ENCODE data around the gene CD300E. TPM values are rescaled to one million over a fixed set of nuclear protein-coding genes. Genes with fewer than 3 reads are reported as not detected.
"Not testable (repeated sequence)": the region's sequence is repeated elsewhere in the genome, so short reads cannot be mapped to it uniquely, and the experiment has no call there.

CD300E gene
- total RNA-seq, 1 experiment from 2014 or later, result not detected

DNA sequence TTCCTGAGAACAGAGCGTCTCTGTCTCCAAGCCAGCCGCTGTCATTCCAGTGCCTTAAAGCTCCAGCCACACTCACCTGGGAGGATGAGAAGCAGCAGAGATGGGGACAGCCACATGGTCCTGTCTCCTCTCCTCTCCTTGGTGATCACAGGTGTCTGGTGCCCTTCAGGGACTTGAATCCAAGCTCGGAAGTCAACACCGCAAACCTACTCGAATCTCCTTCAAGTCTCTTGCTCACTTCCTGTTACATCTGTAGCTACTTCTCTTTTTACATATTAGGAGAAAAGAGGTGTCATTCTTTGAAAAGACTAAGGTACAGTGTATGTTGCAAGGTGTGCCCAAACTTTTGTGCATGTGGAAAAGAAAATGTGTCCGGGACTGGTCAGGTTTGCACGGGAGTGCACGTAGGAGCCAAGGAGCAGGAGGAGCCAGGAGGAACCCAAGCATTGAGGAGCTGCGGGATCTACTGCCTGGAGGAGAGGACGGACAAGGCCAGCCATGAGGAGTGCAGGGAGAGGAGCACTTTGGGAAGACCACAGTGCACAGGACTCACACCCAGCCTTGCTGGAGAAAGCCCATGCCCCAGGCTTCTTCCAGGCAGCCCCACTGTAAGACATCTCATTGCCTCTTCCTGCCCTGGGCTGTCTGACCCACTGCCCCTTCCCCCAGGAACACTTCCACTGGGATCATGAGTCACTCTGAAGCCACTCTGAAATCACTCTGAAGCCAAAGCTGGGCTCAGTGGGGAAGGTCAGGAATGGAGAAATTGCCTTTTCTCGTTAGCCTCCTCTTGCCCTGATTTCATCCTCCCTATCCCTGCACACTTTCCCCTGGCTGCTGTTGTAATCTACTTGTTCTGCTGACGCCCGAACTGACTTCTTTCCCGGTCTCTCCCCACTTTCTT is 31.2 kb downstream of the CD300E start, which contains the start of gene CD300LD:
TSS of gene CD300LD (minus strand) at position 197 of the 904 bp plus-strand sequence. CDS start at position 116, 81 bp downstream.
- H3K9me3 ChIP-seq, result no peaks in the 10 kb centered on the region
- no peaks in the 10 kb centered on the region for H3K36me3 ChIP-seq
- peak; percentile 36 for DNase-seq
- peaks cover 21% of the 10 kb centered on the region; the same call in 1 of the 2 replicates for H3K27me3 ChIP-seq
- no peak within 1 kb of the TSS for H3K4me3 ChIP-seq

DNA sequence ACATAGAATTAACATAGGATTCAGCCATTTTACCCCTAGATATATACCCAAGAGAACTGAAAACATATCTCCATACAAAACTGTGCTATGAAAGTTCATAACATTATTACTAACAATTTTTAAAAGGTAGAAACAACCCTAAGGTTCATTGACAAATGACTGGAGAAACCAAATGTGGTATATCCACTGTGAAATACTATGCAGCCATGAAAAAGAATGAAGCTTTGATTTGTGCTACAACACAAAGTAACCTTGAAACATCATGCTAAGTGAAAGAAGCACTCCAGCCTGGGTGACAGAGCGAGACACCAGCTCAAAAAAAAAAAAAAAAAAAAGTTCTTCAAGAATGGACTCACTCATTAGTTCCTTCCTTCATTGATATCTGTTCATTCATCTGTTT is 32.0 kb downstream of the CD300E start:
- H3K9me3 ChIP-seq, result no peaks in the 10 kb centered on the region
- no peaks in the 10 kb centered on the region for H3K36me3 ChIP-seq
- H3K4me3 ChIP-seq, result no peak overlapping the region
- no peak for DNase-seq
- peaks cover 27% of the 10 kb centered on the region for H3K27me3 ChIP-seq

DNA sequence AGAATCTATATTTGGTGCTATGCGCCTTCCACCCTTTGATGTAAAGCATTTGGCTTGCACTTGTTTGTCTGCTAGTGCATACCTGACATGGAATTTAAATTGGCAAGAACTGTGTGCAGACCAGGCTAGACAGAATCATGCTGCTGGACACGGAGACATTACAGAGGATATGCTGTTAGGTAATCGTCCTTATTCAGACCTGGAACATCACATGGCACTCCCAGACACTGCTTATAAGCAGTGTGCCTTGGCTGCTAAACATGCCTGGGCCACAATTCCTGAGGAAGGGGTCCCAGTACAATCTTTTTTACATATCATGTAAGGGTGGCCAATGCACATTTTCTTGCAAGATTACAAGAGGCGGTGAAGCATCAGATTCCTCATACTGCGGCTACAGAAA is 37.8 kb downstream of the CD300E start:
- Histone ChIP-seq H3K36me3 (no peaks in the 10 kb centered on the region), H3K27me3 (peaks cover 14% of the 10 kb centered on the region), H3K9me3 (peaks cover 12% of the 10 kb centered on the region), H3K4me3 (no peak overlapping the region)
- DNase-seq, result no peak

DNA sequence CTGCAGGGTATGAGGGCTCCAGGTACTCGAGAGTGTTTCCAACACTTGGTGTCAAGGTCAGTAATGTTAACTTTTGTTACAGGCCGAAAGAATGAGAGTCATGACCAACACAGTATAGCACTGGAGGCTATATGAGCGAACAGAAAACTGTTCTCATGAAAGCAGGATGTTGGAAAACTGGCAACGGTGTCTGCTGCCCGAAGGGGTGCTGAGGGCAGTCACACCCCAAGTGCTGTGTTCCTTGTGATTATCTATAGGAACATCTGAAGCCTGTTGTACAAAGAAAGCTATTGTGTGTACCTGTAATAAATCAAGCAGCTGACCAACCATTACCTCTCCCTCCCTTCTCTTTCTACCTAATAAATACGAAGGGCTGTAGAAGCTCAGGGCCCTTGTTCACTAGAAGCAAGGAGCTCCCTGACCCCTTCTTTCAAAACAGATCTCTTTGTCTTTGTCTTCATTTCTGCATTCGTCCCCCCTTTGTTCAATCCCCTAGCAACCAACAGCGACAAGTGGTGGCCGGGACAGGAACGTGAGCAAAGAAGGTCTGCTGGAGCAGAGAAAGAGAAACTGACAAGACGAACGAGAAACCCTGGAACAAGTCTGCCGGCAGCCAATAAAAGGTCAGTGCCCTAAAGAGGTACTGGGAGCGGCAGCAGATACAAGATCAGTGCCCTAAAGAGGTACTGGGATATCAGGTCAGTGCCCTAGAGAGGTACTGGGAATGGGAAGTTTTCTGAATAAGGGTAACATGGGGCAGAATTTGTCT is 39.1 kb downstream of the CD300E start:
- peaks cover 12% of the 10 kb centered on the region for H3K9me3 ChIP-seq
- no peaks in the 10 kb centered on the region for H3K36me3 ChIP-seq
- no peak overlapping the region for H3K4me3 ChIP-seq
- H3K27me3 ChIP-seq, result peaks cover 9% of the 10 kb centered on the region
- DNase-seq, result no peak

DNA sequence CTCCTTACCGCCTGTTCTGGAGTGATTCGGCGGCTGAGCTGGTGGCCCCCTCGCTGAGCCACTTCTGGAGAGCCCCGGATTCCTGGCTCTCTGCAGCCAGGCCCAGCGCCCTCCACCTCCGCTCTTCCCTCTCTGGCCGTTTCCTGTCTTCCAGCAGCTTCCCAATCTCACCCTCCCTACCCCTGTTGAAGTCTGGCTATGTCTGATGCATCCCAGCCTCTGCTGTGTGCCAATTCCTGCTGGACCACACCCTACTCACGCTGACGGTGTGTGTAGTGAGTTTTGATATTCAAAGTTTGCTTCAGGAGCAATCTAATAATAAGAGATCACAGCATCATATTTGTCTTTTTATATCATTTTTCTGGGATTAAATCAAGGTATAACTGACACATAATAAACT is 40.9 kb downstream of the CD300E start:
- Histone ChIP-seq H3K9me3 (peaks cover 12% of the 10 kb centered on the region), H3K4me3 (no peak overlapping the region), H3K27me3 (peaks cover 5% of the 10 kb centered on the region), H3K36me3 (no peaks in the 10 kb centered on the region)
- no peak for DNase-seq

DNA sequence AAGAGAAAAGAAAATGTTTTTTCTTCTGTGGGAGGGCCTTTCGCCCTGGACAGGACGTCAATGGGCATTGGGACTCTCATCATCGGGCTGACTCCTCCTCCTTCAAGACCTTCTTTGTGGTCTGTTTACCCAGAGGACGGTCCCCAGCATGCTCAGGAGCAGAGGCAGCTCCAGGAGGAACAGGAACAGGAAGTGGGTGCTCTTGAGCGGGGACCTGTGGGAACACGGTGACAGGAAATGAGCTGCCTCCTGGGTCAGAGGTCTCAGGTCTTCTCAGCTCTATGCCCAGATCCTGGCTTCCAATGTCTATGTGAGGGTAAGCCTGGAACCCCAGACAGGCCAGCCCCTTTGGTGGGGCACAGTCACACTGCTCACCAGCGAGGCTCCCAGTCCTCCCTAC is 43.6 kb downstream of the CD300E start:
- H3K36me3 ChIP-seq, result no peaks in the 10 kb centered on the region
- peaks cover 5% of the 10 kb centered on the region for H3K9me3 ChIP-seq
- no peak overlapping the region for H3K4me3 ChIP-seq
- DNase-seq, result no peak
- H3K27me3 ChIP-seq, result peaks cover 3% of the 10 kb centered on the region

DNA sequence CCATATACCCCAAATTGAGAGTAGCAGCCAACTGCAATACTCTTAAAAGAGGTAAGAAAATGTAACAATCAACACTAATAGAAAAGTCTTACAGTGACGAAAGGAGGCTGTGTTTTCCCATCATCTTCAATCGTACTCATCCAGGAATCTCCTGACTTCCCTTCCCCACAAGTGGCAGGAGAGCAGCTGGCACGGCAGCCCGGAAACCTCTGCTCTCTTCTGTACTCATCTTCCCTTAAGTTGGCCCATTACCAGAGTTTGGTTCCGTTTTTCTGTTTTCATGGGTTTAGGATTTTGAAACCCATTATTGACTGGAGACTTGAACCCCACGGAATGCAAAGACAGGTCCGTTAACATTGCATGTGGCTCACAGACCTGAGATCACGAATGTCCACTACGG is 44.6 kb downstream of the CD300E start:
- Histone ChIP-seq H3K27me3 (peaks cover 8% of the 10 kb centered on the region), H3K36me3 (no peaks in the 10 kb centered on the region), H3K4me3 (no peak overlapping the region), H3K9me3 (no peaks in the 10 kb centered on the region; the same call in 1 of the 2 replicates)
- no peak for DNase-seq

DNA sequence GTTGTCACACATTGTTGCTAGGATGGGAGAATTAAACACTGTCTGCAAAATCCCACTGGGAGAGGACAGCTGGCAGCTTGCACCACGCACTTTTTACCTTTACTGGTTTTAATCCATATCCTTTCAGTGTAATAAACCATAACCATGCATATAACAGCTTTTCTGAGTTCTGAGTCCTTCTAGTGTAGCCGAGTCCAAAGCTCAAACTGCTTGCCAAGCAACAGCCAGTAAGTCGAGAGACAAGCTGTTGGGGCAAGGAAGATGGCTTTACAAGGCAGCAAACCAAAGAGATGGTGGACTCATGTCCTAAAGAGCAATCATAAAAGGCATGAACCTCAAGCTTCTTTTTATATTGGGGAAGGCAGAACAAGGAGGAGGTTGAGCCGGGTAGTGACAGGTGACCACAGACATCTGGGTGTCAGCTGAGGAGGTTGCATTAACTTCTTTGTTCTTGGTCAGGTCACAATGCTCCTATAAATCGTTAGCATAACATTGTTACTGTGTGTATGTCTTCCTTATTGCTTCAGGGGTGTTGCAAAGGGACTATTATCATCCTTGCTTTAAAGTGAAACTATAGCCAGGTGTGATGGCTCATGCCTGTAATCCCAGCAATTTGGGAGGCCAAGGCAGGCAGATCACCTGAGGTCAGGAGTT is 48.9 kb downstream of the CD300E start:
- peaks cover 7% of the 10 kb centered on the region for H3K9me3 ChIP-seq
- DNase-seq, result no peak
- H3K4me3 ChIP-seq, result no peak overlapping the region
- peaks cover 11% of the 10 kb centered on the region for H3K27me3 ChIP-seq
- H3K36me3 ChIP-seq, result no peaks in the 10 kb centered on the region

DNA sequence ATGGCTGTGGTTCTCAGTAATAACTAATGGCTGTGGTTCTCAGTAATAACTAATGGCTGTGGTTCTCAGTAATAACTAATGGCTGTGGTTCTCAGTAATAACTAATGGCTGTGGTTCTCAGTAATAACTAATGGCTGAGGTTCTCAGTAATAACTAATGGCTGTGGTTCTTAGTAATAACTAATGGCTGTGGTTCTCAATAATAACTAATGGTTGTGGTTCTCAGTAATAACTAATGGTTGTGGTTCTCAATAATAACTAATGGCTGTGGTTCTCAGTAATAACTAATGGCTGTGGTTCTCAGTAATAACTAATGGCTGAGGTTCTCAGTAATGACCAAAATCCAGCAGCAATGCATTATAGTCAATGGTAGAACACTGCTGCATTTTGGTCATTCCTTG is 49.9 kb downstream of the CD300E start:
- peaks cover 11% of the 10 kb centered on the region for H3K27me3 ChIP-seq
- not testable (repeated sequence) for H3K36me3 ChIP-seq, H3K9me3 ChIP-seq, H3K4me3 ChIP-seq, DNase-seq

DNA sequence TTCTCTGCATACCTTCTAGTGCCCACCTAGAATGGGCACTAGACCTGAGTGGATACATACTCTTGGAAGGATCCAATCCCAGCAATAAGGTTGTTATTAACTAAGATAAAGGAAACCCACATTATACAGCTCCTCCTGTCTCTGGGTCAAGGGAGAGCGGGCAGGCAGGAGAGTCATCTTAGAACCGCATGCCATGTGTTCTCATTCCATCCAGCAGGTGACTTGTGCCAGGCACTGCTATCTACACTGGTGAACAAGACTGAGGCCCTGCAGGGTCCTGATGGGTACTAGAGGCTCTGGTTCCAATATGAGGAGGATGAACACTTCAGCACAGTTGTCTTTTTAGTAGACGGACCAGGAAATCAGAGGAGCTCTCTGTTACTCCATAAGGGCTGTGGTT is 50.4 kb downstream of the CD300E start:
- DNase-seq, result no peak
- no peaks in the 10 kb centered on the region for H3K36me3 ChIP-seq
- peaks cover 7% of the 10 kb centered on the region for H3K9me3 ChIP-seq
- no peak overlapping the region for H3K4me3 ChIP-seq
- peaks cover 11% of the 10 kb centered on the region for H3K27me3 ChIP-seq

DNA sequence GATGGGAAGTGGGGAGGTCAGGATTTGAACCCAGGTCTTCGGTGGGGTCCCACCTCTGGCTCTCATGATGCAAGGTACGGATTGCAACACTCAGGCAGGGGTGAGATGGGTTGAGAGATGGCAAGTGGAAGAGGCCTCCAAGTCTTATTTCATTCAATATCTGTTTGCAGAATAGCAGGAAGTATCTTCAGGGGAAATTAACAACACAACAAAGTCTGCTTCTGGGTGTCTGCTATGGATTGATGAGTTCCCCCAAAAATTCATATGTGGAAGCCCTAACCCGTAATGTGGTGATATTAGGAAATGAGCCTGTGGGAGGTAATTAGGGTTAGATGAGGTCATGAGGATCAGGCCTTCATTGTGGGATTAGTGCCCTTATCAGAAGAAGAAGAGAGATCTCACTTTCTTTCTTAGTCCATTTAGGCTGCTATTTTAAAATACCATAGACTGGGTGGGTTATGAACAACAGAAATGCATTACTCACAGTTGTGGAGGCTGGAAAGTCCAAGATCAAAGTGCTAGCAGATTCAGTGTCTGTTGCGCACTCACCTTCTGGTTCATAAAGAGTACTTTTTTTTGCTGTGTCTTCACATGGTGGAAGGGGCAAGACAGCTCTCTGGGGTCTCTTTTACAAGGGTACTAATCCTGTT is 51.8 kb downstream of the CD300E start:
- no peak for DNase-seq
- Histone ChIP-seq H3K9me3 (peaks cover 7% of the 10 kb centered on the region), H3K36me3 (no peaks in the 10 kb centered on the region), H3K27me3 (peaks cover 10% of the 10 kb centered on the region; the same call in 1 of the 2 replicates), H3K4me3 (no peak overlapping the region)

DNA sequence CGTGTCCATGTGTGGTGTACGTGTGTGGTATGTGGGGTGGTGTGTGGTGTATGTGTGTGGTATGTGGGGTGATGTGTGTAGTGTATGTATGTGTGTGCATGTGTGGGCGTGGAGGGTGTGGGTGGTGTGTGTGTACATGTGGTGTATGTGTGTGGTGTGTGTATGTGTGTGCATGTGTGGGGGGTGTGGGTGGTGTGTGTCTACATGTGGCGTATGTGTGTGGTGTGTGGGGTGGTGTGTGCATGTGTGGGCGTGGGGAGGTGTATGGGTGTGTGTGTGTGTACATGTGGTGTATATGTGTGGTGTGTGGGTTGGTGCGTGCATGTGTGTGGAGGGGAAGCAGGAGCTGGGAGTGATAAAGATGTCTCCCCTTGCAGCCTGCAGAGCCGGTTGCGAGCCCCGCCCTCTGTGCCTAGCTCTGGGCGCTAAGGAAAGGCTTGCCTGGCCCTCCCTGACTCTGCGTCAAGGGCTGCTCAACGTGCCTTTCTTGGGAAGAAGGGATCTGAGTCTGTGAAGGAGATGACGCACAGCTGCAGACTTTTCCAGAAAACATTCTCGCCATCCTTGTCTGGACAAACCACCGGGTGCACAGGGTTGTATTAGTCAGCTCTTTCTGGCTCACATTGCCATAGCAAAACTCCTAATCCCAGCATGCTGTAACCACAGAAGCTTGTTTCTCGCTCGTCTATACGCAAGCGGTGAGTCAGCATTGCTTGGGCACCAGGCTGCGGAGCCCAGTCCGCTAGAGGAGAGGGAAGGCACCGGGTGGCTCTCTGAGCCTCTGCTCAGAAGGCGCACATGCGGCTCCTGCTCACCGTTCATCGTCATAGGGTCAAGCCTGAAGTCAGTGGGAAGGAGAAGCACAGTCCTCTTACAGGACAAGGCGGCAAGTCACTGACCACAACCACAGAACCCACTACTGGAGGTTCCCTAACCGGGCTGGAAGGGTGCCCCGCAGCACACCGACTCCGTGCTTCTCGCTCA is 54.2 kb downstream of the CD300E start:
- peak; percentile 99 for DNase-seq
- Histone ChIP-seq H3K36me3 (no peaks in the 10 kb centered on the region), H3K4me3 (no peak overlapping the region), H3K9me3 (peaks cover 7% of the 10 kb centered on the region), H3K27me3 (peaks cover 6% of the 10 kb centered on the region; the same call in 1 of the 2 replicates)

DNA sequence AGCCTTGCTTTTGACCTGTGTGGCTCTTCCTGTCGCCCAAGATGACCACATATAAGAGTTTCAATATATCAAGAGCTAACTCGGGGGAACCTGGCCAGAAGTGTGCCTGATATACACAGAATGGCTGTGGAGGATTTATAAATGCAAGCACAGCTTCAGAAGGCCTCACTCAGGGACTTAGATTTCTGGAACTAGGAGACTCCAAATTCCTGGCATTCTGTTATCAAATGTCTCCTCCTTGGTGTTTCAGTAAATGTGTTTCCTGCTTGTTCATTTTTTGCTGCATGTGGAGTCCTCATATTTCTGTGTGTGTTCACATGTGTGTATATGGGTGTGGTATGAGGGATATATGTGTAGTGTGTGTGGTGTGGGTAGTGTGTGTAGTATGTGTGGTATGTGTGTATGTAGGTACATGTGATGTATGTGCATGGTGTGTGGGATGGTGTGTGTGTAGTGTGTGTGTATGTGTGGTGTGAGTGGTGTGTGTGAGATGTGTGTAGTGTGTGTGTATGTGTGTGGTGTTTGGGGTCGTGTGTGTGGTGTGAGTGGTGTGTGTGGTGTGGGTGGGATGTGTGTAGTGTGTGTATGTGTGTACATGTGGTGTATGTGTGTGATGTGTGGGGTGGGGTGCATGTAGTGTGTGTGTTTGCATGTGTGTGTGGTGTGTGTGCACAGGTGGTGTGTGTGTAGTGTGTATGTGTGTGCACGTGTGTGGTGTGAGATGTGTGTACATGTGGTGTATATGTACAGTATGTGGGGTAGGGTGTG is 55.2 kb downstream of the CD300E start:
- DNase-seq, result no peak
- H3K4me3 ChIP-seq, result no peak overlapping the region
- peaks cover 7% of the 10 kb centered on the region for H3K9me3 ChIP-seq
- H3K27me3 ChIP-seq, result no peaks in the 10 kb centered on the region
- no peaks in the 10 kb centered on the region for H3K36me3 ChIP-seq

DNA sequence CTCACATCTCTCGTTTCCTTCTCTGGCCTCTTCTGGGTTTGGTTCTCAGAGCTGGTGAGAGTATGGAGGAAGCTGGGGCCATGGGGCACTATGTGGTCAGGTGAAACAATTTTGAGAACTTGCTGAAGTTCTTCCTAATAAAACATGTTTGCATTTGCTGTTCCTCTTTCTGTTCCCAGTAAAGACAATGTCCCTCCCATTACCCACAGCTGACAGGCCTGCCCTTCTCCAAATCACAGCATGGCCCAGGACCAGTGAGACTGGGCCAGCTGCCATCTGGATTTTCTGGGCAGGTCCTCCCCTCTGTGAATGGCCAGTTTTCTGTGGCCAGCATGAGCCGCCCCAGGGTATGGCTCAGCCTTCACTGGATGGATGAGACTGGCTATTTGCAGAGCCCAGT is 56.1 kb downstream of the CD300E start, which contains the start of gene CD300H:
TSS of gene CD300H (minus strand) at position 113 of the 400 bp plus-strand sequence.
- DNase-seq, result peak; percentile 64
- Histone ChIP-seq H3K4me3 (no peak within 1 kb of the TSS), H3K36me3 (no peaks in the 10 kb centered on the region), H3K27me3 (no peaks in the 10 kb centered on the region), H3K9me3 (peaks cover 4% of the 10 kb centered on the region)

All from MG63 (cell line).